ENCODE measurements around the gene CHST3.
"Not testable (repeated sequence)": the region's sequence is repeated elsewhere in the genome, so short reads cannot be mapped to it uniquely, and the experiment has no call there.

Gene CHST3

DNA sequence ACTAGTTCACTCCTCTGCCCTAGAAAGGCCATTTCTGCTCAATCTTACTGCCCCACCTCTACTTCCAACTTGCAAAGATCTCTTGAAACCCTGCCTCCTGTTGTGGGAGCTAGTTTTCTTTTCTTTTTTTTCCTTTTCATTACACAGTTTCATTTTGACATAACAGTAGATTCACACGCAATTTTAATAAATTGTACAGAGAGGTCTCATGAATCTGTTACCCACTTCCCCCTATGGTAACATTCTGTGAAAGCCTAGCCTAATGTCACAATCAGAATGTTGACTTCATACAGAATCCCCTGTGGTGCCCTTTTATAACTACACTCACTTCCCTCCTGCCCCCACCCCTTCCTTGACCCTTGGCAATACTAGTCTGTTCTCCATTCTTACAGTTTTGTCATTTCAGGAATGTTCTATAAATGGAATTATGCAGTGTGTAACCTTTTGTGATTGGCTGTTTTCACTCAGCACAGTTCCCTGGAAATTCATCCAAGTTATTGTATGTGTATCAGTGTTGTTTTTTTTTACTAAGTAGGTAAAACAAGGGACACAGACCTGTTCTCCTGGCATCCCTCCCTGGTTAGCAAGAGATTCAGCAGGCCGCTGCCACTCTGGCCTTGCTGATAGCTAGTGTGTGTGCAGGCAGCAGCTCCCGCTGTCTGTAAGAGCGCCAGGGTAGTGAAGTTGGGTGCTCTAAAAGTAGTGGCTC is 21.5 kb downstream of the CHST3 start:
- Histone ChIP-seq H3K27me3 (ENCODE audit: insufficient read depth, low read depth) (no peaks in the 10 kb centered on the region; the same call in 1 of the 2 replicates), H3K4me1 (ENCODE audit: low read depth, poor library complexity, severe bottlenecking) (no peaks in the 10 kb centered on the region), H2AFZ (ENCODE audit: low read depth) (no peak overlapping the region), H3K79me2 (ENCODE audit: insufficient read depth, low read depth) (no peaks in the 10 kb centered on the region), H3K27ac (no peak overlapping the region), H3K4me3 (IDR thresholded peaks at IDR 0.05; ENCODE audit: insufficient read depth, low read depth, low read length) (no peak overlapping the region), H4K20me1 (ENCODE audit: insufficient read depth) (no peaks in the 10 kb centered on the region), H3K9ac (no peak overlapping the region), H3K36me3 (ENCODE audit: insufficient read depth) (no peaks in the 10 kb centered on the region), H3K4me2 (no peak overlapping the region)
- TF ChIP-seq, protein P1, sequence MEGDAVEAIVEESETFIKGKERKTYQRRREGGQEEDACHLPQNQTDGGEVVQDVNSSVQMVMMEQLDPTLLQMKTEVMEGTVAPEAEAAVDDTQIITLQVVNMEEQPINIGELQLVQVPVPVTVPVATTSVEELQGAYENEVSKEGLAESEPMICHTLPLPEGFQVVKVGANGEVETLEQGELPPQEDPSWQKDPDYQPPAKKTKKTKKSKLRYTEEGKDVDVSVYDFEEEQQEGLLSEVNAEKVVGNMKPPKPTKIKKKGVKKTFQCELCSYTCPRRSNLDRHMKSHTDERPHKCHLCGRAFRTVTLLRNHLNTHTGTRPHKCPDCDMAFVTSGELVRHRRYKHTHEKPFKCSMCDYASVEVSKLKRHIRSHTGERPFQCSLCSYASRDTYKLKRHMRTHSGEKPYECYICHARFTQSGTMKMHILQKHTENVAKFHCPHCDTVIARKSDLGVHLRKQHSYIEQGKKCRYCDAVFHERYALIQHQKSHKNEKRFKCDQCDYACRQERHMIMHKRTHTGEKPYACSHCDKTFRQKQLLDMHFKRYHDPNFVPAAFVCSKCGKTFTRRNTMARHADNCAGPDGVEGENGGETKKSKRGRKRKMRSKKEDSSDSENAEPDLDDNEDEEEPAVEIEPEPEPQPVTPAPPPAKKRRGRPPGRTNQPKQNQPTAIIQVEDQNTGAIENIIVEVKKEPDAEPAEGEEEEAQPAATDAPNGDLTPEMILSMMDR (conservative IDR thresholded peaks at IDR 0.05; ENCODE audit: low read depth, low read length), result no peak

DNA sequence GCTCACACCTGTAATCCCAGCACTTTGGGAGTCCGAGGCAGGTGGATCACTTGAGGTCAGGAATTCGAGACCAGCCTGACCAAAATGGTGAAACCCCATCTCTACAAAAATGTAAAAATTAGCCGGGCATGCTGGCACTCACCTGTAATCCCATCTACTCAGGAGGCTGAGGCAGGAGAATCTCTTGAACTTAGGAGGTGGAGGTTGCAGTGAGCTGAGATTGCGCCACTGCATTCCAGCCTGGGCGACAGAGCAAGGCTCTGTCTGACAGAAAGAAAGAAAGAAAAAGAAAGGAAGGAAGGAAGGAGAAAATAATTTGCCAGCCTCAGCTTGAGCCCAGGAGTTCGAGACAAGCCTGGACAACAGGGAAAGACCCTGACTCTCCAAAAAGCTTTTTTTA is 24.7 kb downstream of the CHST3 start:
- not testable (repeated sequence) for H3K4me1 ChIP-seq (ENCODE audit: low read depth, poor library complexity, severe bottlenecking)

GRCh38 chr10:71989661-71990454 is 25.7 kb downstream of the CHST3 start:
- Histone ChIP-seq H3K27me3 (ENCODE audit: insufficient read depth, low read depth) (no peaks in the 10 kb centered on the region; the same call in 1 of the 2 replicates), H3K4me1 (ENCODE audit: low read depth, poor library complexity, severe bottlenecking) (no peaks in the 10 kb centered on the region), H3K4me3 (IDR thresholded peaks at IDR 0.05; ENCODE audit: insufficient read depth, low read depth, low read length) (no peak overlapping the region), H4K20me1 (ENCODE audit: insufficient read depth) (no peaks in the 10 kb centered on the region), H3K4me2 (no peak overlapping the region), H3K27ac (no peak overlapping the region), H3K9ac (no peak overlapping the region), H3K79me2 (ENCODE audit: insufficient read depth, low read depth) (no peaks in the 10 kb centered on the region), H3K36me3 (ENCODE audit: insufficient read depth) (no peaks in the 10 kb centered on the region), H2AFZ (ENCODE audit: low read depth) (no peak overlapping the region)
- TF ChIP-seq, protein P1 (conservative IDR thresholded peaks at IDR 0.05; ENCODE audit: low read depth, low read length), result no peak

More for the DNA sequence above, 24.7 kb downstream of the CHST3 start:
- H3K27ac ChIP-seq; H4K20me1 ChIP-seq (ENCODE audit: insufficient read depth); H3K79me2 ChIP-seq (ENCODE audit: insufficient read depth, low read depth); H3K4me3 ChIP-seq (IDR thresholded peaks at IDR 0.05; ENCODE audit: insufficient read depth, low read depth, low read length); H3K27me3 ChIP-seq (ENCODE audit: insufficient read depth, low read depth); H3K36me3 ChIP-seq (ENCODE audit: insufficient read depth); H2AFZ ChIP-seq (ENCODE audit: low read depth); H3K4me2 ChIP-seq; H3K9ac ChIP-seq: not testable (repeated sequence)

GRCh38 chr10:71990706-71991269 is 26.6 kb downstream of the CHST3 start:
- H4K20me1 ChIP-seq (ENCODE audit: insufficient read depth), result no peaks in the 10 kb centered on the region
- no peak overlapping the region for H3K4me2 ChIP-seq
- no peak overlapping the region for H2AFZ ChIP-seq (ENCODE audit: low read depth)
- no peaks in the 10 kb centered on the region for H3K79me2 ChIP-seq (ENCODE audit: insufficient read depth, low read depth)
- no peaks in the 10 kb centered on the region for H3K36me3 ChIP-seq (ENCODE audit: insufficient read depth)
- TF ChIP-seq, protein P1 (conservative IDR thresholded peaks at IDR 0.05; ENCODE audit: low read depth, low read length), result no peak
- no peak overlapping the region for H3K27ac ChIP-seq
- no peaks in the 10 kb centered on the region; the same call in 1 of the 2 replicates for H3K27me3 ChIP-seq (ENCODE audit: insufficient read depth, low read depth)
- H3K4me1 ChIP-seq (ENCODE audit: low read depth, poor library complexity, severe bottlenecking), result no peaks in the 10 kb centered on the region
- no peak overlapping the region for H3K4me3 ChIP-seq (IDR thresholded peaks at IDR 0.05; ENCODE audit: insufficient read depth, low read depth, low read length)
- no peak overlapping the region for H3K9ac ChIP-seq
